GM11168 (cell line): ENCODE measurements around the gene ITPKC.

Experiments used
- in situ Hi-C: fragments of 300-500 bp; cut with MboI; formaldehyde crosslinking; loops from one replicate; pipeline ENCODE4 v1.12.0; 2022; ENCODE audit warnings: low sequenced_read_pairs; ENCODE audit not compliant: unreplicated experiment

ITPKC gene

DNA sequence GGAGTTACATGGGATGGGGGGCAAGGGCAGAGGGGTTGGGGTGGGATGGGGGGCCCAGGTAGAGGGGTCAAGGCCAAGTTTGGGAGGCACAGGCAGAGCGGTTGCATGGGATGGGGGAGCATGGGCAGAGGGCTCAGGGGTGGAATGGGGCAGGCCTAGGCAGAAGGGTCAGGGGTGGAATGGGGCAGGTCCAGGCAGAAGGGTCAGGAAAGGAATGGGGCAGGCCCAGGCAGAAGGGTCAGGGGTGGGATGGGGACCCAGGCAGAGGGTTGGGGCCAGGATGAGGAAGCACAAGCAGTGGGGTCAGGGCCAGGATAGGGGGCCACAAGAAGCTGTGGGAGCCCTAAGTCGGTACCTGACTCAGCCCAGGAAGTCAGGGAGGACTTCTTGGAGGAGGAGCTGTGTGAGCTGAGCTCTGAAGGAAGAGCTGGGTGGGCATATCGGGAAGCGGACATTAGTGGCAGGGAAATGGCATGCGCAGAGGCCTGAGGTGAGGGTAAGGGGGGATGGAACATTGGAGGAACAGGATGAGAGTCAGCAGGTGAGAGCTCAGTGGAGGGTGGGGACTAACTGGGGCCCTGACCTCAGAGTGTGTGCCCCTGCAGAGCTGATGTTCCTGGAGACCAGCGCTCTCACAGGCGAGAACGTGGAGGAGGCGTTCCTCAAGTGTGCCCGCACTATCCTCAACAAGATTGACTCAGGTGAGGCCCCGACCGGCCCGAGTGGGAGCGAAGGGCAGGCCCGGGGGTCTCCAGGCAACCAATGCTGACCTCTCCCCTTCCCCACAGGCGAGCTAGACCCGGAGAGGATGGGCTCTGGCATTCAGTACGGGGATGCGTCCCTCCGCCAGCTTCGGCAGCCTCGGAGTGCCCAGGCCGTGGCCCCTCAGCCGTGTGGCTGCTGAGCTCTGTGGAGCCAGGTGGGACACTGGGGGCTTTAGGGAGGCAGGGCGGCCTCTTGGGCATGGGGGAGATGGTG, 69.4 kb downstream of the ITPKC start:
- in situ Hi-C loops: no loop called here
